CD4-positive, alpha-beta T cell treated with Interleukin-15 for 4 hours (primary cell): ENCODE results near the gene EDARADD.

ENCODE experiments used
- DNase-seq: peaks from one replicate; pipeline ENCODE4 v3.0.0-alpha.2; 2020; ENCODE audit warnings: low spot score

The EDARADD gene

DNA sequence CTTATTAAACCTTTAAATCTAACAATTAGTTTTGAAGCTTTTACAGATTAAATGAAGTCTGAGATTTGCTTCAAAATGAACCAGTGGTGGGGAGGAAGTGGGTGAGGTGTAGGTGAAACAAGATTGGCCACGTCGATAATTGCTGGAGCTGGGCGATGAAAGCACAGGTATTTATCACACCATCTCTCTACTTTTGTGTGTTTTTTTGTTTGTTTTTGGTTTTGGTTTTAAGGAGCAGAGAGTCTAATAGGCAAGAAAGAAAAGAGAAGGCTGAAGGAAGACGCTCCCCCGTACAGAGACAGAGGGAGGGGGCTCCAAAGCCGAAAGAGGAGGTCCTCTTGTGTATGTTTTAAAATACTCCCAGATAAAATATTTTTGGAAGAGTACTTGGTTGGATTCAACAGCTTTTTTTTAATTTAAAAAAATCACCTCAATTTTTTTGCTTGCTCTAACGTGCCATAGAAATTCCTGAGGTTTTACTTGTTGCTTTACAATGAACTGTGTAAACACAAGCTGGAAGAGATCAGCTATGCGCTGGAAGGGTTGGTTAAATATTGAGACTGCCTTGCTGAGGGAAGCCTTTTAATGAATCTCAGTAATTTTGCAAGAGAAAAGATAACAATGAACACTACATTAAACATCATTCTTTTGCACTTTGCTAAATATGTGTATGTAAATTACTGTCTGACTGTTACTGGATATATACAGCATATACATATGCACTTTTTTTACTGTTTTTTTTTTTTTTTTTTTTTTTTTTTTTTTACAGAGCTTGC, 123.0 kb downstream of the EDARADD start:
- peak; percentile 53 for DNase-seq

DNA sequence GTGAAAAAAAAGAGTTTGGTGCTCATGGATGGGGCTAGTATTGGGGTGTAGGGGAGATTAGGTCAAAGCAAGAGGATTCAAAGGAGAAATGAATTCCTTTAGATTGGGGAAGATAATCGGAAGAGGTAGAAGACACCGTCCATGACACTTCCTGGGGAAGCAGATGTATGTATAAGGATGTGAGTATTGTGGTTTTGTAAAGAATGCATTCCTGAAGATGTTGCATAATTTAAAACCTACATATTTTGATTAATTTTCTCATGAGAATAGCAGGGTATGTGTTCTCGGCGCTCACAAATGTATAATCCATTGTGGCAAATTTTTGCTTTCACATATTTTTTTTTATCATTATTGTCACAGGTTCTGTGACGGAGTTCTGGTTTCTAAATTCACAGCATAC, 124.2 kb downstream of the EDARADD start:
- no peak for DNase-seq

DNA sequence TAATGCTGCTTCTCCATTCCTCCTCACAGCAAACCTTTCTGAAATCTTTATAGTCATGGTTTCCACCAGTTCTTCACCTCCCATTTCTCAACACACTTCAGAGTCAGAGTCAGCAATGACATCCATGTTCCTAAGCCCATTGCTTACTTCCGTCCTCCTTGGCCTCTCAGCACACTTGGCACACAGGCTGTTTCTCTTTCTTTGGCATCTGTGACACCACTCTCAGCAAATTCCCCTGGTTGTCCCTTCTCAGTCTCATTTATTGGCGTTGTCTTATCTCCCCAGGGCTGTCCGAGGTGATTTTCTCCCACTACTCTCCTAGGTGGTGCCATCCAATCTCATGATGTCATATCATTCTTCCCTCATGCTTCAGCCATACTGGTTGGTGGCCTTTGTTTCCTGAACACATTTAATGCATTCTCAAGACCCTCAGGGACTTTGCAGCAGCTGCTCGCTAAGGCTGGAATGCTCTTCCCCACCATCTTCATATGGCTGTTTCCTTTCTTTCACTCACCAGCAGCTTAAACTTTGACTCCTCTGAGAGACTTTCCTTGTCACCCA, 126.4 kb downstream of the EDARADD start:
- no peak for DNase-seq

DNA sequence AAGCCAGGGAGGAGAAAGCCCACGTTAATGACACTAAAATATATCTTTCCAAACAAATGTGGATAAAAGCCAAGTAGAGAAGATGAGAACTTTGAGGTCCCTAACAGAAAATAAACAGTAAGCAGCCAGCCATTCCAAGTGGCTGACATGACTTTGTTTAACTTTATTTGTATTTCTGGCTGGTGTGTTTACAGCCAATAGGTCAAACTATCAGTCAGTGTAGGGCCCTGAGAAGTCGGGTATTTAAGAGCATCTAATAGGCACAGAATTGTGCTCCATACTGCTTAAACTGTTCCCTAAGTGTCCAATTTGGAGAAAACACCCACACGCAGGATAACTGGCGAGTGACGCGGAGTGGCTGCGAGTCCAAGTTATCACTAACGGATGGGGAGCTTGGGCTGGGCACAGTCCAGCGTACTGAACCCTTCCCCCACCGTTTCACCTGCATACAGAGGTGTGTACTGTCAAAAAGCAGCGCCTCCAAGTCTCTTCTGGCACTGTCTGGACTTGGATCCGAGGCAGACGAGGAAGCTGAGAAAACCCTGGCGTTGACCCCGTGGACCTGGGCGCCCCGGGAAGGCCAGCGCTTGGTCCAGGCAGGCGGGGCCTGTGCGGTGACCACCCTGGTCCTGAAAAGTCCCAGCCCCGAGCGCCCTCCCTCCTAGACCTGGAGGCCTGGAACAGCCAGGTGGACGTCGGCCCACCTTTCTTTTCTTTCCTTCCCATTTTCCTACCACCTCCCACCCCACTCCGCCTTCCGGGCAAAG, 129.0 kb downstream of the EDARADD start:
- DNase-seq: no peak

DNA sequence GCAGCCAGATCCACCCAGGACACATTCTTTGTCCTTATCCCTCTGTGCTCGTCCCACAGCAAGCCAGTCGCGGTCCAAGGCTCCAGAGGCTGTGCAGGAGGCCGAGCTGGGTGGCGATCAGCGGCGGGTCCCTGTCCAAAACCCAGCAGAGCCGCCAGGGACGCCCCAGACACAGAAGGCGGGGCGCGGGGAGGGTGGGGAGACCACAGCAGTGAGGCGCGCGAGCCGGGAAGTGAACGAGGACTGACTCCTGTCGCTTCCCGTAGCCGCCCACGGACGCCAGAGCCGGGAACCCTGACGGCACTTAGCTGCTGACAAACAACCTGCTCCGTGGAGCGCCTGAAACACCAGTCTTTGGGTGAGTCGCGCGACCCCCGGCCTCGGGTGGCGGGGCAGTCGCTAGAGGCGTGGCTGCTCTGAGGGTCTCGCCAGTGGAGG, 129.6 kb downstream of the EDARADD start, which contains the start of gene LGALS8:
Gene LGALS8, plus strand, starts transcription at position 279 of the 438 bp plus-strand sequence. CDS start 2,089 bp downstream, outside the sequence.
- DNase-seq: peak; percentile 83

DNA sequence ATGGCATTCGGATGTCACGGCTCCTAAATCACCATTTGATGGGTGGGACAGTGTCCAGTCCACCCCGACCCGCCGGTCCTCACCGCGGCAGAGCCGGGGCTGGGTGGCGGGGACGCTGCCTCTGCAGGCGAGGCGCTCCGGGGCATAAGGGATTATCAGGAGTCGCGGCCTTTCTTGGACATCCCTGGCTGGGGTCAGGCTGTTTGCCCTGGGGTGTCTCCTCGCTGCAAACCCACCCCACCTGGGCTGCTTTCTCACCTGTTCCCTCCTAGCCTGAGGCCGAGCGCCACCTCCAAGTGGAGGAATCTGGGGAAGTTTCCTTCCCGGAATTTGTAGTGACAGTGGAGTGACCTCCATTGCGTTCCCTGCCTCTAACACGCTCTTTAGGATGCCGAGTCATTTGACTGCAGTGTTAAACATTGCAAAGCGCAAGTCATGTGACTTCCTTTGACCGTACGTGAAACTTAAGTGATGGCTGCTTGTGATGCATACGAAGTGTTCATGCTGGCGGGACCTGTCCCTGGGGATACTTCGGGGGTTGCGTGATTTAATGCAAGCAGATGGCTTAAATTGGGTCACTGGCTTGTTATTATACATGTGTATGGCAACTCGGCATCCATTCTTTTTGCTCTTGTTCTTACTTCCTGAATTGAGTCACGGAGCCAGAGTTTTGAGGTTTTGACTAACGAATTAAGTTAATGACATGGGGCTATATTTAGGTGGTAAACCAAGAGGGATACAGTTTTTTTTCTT, 130.2 kb downstream of the EDARADD start:
- DNase-seq: peak; percentile 70

DNA sequence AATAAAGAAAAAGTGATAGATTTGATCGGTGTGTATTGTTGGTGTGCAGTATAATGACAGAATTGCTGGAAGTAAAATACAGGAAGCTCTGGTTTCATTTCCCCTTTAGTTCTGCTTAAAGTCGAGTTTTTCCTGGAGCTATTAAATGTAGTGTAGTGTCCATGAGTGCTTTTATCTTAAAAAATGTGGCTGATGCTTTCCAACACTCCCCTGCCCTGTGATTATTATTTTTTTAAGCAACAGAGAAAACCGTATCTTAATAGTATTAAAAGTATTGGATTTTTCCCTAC, 130.8 kb downstream of the EDARADD start:
- DNase-seq: no peak

DNA sequence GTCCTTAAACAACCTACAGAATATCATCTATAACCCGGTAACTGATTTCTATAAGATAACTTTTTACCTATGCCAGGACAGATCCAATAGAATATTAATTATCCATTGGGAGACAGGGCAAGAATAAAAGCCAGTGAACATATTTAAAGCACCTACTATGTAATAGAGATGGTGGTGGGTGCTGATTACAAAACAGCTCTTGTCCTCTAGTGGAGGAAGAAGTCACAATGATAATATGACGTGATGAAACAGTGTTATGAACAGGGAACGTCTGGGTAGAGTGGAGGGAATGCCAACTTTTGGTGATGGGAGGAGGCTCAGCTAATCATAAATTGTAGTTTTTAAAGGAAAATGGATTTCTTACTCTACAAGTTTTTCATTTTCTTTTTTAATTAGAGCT, 132.0 kb downstream of the EDARADD start:
- no peak for DNase-seq

DNA sequence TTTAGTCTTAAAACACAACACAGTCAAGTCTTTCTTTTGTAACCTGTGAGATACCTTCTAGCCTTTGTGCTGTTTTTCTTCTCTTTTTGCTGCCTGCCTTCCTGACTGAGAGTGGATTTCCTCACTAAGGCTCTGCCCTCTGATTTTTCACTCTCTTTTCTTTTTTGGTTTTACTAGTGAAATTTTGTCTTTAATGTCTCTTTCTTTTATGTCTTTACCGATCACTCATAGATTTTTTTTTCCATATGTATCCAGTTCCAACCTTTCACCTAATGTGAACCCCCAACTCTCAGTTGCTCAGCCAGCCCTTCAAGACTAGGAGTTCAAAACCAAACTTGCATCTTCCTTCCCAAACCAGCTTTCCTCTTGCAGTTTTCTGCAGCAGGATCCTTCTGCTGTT, 136.2 kb downstream of the EDARADD start:
- no peak for DNase-seq

DNA sequence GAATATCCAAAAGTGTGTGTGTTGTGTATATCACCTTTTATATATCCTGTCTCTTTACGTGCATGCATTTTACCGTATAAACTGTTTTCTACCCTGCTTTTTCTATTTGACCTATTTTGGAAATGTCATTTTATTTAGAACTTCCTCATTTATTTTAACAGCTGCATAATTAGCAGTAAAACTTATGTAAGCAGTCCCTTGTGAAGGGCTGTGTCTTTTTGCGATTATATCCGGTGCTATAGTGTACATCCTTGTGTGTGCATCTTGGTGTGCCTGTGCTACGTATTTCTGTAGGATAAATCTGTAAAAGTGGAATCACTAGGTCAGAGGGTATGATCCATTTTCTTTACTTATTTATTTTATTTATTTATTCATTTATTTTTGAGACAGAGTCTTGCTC, 136.9 kb downstream of the EDARADD start:
- DNase-seq: no peak

DNA sequence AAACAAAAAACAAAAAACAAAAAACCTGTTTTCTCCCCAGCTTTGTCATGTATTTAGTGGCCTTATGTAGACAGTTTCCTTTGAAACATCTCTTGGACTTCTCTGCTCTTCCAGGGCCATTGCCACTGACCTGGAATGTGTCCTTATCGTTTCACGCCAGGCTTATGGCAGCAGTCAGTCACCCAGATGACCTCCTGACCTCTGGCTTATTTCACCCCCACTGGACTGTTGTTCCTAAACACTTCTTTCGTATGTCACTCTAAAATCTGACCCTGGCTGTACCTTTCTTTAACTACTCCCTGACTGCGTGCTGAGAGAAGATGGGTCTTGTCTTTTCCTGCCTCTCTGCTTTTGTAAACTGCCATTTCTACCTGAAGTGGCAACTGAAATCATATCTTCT, 138.8 kb downstream of the EDARADD start:
- DNase-seq: no peak

DNA sequence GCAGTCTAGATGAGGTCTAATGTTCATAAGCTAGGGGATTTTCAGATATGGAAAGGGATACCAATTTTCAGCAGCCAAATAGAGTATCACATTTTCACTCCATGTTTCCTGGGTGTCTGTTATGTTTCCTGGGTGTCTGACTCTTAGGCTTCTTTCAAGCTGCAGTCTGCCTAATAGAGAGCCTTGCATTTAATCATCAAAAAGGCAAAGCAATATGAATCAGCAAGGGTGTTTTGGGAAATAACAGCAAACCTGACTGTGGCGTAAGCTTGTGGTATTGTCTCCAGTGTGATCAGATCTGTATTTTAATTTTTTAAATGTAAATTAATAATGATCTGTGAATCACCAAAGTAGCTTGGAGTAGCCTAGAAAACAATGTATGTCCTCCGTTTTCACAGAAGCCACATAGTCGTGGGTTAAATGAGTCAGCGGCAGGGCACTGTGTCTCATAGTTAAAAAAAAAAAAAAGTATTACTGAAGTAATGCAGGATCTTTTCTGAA, 140.1 kb downstream of the EDARADD start:
- peak; percentile 70 for DNase-seq
